GM23338 (cell line): ENCODE measurements around the gene KAT6B. TPM values are rescaled to one million over a fixed set of nuclear protein-coding genes. Genes with fewer than 3 reads are reported as not detected.

Experiments used
- ATAC-seq: fragments of 200-7000 bp; cut with Tn5 transposase; 3 replicates; pipeline ENCODE4 v1.9.1; 2020
- DNase-seq: peaks from one replicate; pipeline ENCODE4 v3.0.0-alpha.2; 2015; ENCODE audit warnings: low spot score
- H2AFZ ChIP-seq: fragments of 200-600 bp; sonication (generic); 2 replicates; pipeline ENCODE4 v1.8.0; 2016; ENCODE audit warnings: antibody characterized with exemption, mild to moderate bottlenecking, moderate library complexity
- H3F3A ChIP-seq: fragments of 200-600 bp; sonication (generic); replicated peaks from 2 replicates; pipeline ENCODE4 v1.8.0; 2017; ENCODE audit warnings: antibody characterized with exemption, mixed run types, low read depth
- H3K27ac ChIP-seq: fragments of 200-600 bp; sonication (generic); 2 replicates; pipeline ENCODE4 v1.6.1; 2016; ENCODE audit warnings: low read depth
- H3K27me3 ChIP-seq: fragments of 200-600 bp; sonication (generic); 2 replicates; pipeline ENCODE4 v1.8.0; 2016; ENCODE audit warnings: mild to moderate bottlenecking, mixed run types, moderate library complexity; ENCODE audit not compliant: insufficient read depth
- H3K36me3 ChIP-seq: fragments of 200-600 bp; sonication (generic); 2 replicates; pipeline ENCODE4 v1.8.0; 2016; ENCODE audit warnings: mild to moderate bottlenecking; ENCODE audit not compliant: insufficient read depth
- H3K4me1 ChIP-seq: fragments of 200-600 bp; sonication (generic); 2 replicates; pipeline ENCODE4 v1.8.0; 2016; ENCODE audit warnings: mild to moderate bottlenecking, moderate library complexity; ENCODE audit not compliant: insufficient read depth
- H3K4me2 ChIP-seq: fragments of 200-600 bp; sonication (generic); 2 replicates; pipeline ENCODE4 v1.7.1; 2017; ENCODE audit warnings: mixed run types
- H3K4me3 ChIP-seq: fragments of 200-600 bp; sonication (generic); 2 replicates; pipeline ENCODE4 v1.6.1; 2016; ENCODE audit warnings: mixed run types
- H3K79me2 ChIP-seq: fragments of 200-600 bp; sonication (generic); replicated peaks from 2 replicates; pipeline ENCODE4 v1.8.0; 2017; ENCODE audit warnings: mild to moderate bottlenecking; ENCODE audit not compliant: insufficient read depth
- H3K9me2 ChIP-seq: fragments of 200-600 bp; sonication (generic); 2 replicates; pipeline ENCODE4 v1.8.0; 2017; ENCODE audit not compliant: insufficient read depth
- H4K20me1 ChIP-seq: fragments of 200-600 bp; sonication (generic); replicated peaks from 2 replicates; pipeline ENCODE4 v1.8.0; 2017; ENCODE audit warnings: mild to moderate bottlenecking; ENCODE audit not compliant: insufficient read depth
- H3K27ac Mint-ChIP-seq: 2 replicates; pipeline ENCODE4 v1.8.0; 2020; ENCODE audit warnings: inconsistent platforms, mild to moderate bottlenecking, moderate library complexity, mixed read lengths
- H3K27me3 Mint-ChIP-seq: 3 replicates; pipeline ENCODE4 v1.8.0; 2022; ENCODE audit warnings: low read depth, mild to moderate bottlenecking, moderate library complexity, mixed read lengths, inconsistent platforms; ENCODE audit not compliant: insufficient read depth, poor library complexity
- H3K36me3 Mint-ChIP-seq: 3 replicates; pipeline ENCODE4 v1.8.0; 2021; ENCODE audit warnings: low read depth, mild to moderate bottlenecking, inconsistent platforms, moderate library complexity, mixed read lengths
- H3K4me1 Mint-ChIP-seq: 3 replicates; pipeline ENCODE4 v1.8.0; 2020; ENCODE audit warnings: mild to moderate bottlenecking, inconsistent platforms, mixed read lengths
- H3K4me3 Mint-ChIP-seq: 3 replicates; pipeline ENCODE4 v1.8.0; 2021; ENCODE audit warnings: moderate library complexity, mild to moderate bottlenecking, inconsistent platforms, mixed read lengths
- H3K9me3 Mint-ChIP-seq: 3 replicates; pipeline ENCODE4 v1.8.0; 2020; ENCODE audit warnings: moderate library complexity, mild to moderate bottlenecking, inconsistent platforms, mixed read lengths
- CTCF ChIP-seq, 2 experiments: fragments of 200-600 bp in 1 of 2; sonication (generic) in 1 of 2; conservative IDR thresholded peaks; 2 replicates each; pipeline versions ENCODE4 v1.5.1 to v1.6.1; 2016 to 2017; ENCODE audit warnings: antibody characterized with exemption in 2 of 2, low read depth in 2 of 2, mild to moderate bottlenecking in 2 of 2, moderate library complexity in 1 of 2
- EZH2 ChIP-seq: fragments of 200-600 bp; sonication (generic); IDR thresholded peaks from one replicate; pipeline ENCODE4 v1.8.0; 2017; ENCODE audit warnings: antibody characterized with exemption, mild to moderate bottlenecking, low read depth; ENCODE audit not compliant: unreplicated experiment
- JUNB ChIP-seq: IDR thresholded peaks from one replicate; pipeline ENCODE4 v1.6.1; 2016; ENCODE audit warnings: antibody characterized with exemption; ENCODE audit not compliant: unreplicated experiment
- NANOG ChIP-seq: IDR thresholded peaks from 2 replicates; pipeline ENCODE4 v1.6.1; 2016; ENCODE audit warnings: antibody characterized with exemption, borderline replicate concordance
- POLR2AphosphoS5 ChIP-seq: IDR thresholded peaks from 2 replicates; pipeline ENCODE4 v1.6.1; 2016; ENCODE audit warnings: antibody characterized with exemption, low read depth
- STAT1 ChIP-seq: IDR thresholded peaks from one replicate; pipeline ENCODE4 v1.6.1; 2016; ENCODE audit warnings: antibody characterized with exemption; ENCODE audit not compliant: unreplicated experiment
- ZNF114 ChIP-seq: fragments of 250-450 bp; sonication (Bioruptor Pico); IDR thresholded peaks from 2 replicates; pipeline ENCODE4 v1.5.0; 2020; ENCODE audit warnings: mild to moderate bottlenecking, moderate library complexity
- ZNF331 ChIP-seq: fragments of 250-450 bp; sonication (Bioruptor Pico); IDR thresholded peaks from 2 replicates; pipeline ENCODE4 v1.5.0; 2020; ENCODE audit warnings: low read depth, mild to moderate bottlenecking, moderate library complexity
- ZNF462 ChIP-seq: fragments of 250-450 bp; sonication (Bioruptor Pico); IDR thresholded peaks from 2 replicates; pipeline ENCODE4 v1.5.0; 2020; ENCODE audit warnings: mild to moderate bottlenecking, moderate library complexity
- polyA plus RNA-seq: library from polyadenylated mRNA; unstranded; fragments of >200 nt; fragmentation: Nextera tagmentation; extraction: Ambion mirVana; gene quantifications from 2 replicates; pipeline ENCODE4 v1.2.1, GENCODE V29; 2016
- total RNA-seq: library from RNA; depleted of rRNA; stranded (reverse); fragments of >200 nt; shearing (Covaris generic); gene quantifications from 2 replicates; pipeline ENCODE4 v1.2.3, GENCODE V29; 2014
- TF ChIP-seq, protein P1 (sequence below): IDR thresholded peaks from one replicate; pipeline ENCODE4 v1.6.1; 2018; ENCODE audit warnings: antibody characterized with exemption; ENCODE audit not compliant: unreplicated experiment
- TF ChIP-seq, protein P2 (sequence below): IDR thresholded peaks from 2 replicates; pipeline ENCODE4 v1.6.1; 2016; ENCODE audit warnings: antibody characterized with exemption

The KAT6B gene
- total and polyA plus RNA-seq, 2 experiments from 2014 or later = 21.3 to 31.4 TPM

DNA sequence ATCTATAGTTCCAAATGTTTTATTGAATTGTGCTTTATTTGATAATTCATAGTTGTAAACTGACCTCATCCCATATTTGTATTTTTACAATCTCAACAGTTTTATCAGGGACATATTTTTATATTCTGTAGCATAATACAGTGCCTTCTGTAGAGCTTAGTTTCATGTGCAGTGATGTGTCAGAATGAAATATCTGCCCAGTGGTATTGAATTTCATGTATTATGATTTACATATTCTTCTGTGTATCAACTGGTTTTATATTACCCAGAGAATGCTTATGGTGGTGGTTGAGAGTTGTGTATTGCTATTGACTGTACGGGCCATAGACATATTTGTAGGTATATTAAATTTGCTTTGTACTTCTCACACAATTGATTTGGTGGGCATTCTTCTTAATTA lies 89.9 kb downstream of the KAT6B start:
- Histone ChIP-seq H4K20me1 (no peaks in the 10 kb centered on the region), H3K79me2 (peaks cover 62% of the 10 kb centered on the region), H3K4me3 (no peak overlapping the region), H3K36me3 (no peaks in the 10 kb centered on the region), H3F3A (no peaks in the 10 kb centered on the region), H3K4me2 (no peak overlapping the region), H3K27ac (no peak overlapping the region), H2AFZ (no peak overlapping the region), H3K4me1 (no peaks in the 10 kb centered on the region), H3K9me2 (no peaks in the 10 kb centered on the region), H3K27me3 (no peaks in the 10 kb centered on the region)
- DNase-seq = no peak
- Mint-ChIP-seq H3K4me1 (peaks cover 5% of the 10 kb centered on the region; the same call in 2 of the 3 replicates), H3K27ac (no peak overlapping the region), H3K9me3 (peaks cover 22% of the 10 kb centered on the region), H3K27me3 (peaks cover 2% of the 10 kb centered on the region), H3K36me3 (peaks cover 14% of the 10 kb centered on the region), H3K4me3 (no peak overlapping the region)
- no peak for ATAC-seq
- TF ChIP-seq ZNF462 (CRISPR knock-in tag) (no peak), POLR2AphosphoS5 (no peak), NANOG (no peak), EZH2 (no peak), ZNF114 (CRISPR knock-in tag) (no peak), CTCF (conservative IDR thresholded peaks at IDR 0.05; ENCODE audit: low read depth in 2 of 2) (no peak), JUNB (no peak), ZNF331 (CRISPR knock-in tag) (no peak), STAT1 (no peak)
- TF ChIP-seq, protein P1, sequence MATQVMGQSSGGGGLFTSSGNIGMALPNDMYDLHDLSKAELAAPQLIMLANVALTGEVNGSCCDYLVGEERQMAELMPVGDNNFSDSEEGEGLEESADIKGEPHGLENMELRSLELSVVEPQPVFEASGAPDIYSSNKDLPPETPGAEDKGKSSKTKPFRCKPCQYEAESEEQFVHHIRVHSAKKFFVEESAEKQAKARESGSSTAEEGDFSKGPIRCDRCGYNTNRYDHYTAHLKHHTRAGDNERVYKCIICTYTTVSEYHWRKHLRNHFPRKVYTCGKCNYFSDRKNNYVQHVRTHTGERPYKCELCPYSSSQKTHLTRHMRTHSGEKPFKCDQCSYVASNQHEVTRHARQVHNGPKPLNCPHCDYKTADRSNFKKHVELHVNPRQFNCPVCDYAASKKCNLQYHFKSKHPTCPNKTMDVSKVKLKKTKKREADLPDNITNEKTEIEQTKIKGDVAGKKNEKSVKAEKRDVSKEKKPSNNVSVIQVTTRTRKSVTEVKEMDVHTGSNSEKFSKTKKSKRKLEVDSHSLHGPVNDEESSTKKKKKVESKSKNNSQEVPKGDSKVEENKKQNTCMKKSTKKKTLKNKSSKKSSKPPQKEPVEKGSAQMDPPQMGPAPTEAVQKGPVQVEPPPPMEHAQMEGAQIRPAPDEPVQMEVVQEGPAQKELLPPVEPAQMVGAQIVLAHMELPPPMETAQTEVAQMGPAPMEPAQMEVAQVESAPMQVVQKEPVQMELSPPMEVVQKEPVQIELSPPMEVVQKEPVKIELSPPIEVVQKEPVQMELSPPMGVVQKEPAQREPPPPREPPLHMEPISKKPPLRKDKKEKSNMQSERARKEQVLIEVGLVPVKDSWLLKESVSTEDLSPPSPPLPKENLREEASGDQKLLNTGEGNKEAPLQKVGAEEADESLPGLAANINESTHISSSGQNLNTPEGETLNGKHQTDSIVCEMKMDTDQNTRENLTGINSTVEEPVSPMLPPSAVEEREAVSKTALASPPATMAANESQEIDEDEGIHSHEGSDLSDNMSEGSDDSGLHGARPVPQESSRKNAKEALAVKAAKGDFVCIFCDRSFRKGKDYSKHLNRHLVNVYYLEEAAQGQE = no peak
- TF ChIP-seq, protein P2, sequence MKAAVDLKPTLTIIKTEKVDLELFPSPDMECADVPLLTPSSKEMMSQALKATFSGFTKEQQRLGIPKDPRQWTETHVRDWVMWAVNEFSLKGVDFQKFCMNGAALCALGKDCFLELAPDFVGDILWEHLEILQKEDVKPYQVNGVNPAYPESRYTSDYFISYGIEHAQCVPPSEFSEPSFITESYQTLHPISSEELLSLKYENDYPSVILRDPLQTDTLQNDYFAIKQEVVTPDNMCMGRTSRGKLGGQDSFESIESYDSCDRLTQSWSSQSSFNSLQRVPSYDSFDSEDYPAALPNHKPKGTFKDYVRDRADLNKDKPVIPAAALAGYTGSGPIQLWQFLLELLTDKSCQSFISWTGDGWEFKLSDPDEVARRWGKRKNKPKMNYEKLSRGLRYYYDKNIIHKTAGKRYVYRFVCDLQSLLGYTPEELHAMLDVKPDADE = no peak
